Right atrium auricular region (tissue), 2 donors: ENCODE data around the gene DNAH2. TPM values are rescaled to one million over a fixed set of nuclear protein-coding genes. Genes with fewer than 3 reads are reported as not detected.
"Not testable (repeated sequence)": the region's sequence is repeated elsewhere in the genome, so short reads cannot be mapped to it uniquely, and the experiment has no call there.

Experiments used
- DNase-seq: peaks from one replicate; pipeline ENCODE4 v3.0.0-alpha.2; 2019; ENCODE audit warnings: low spot score
- H3K27ac ChIP-seq, 2 donors: fragments of 200-600 bp; sonication (generic); 1 replicate in 1 of 2; 2 replicates in 1 of 2; pipeline ENCODE4 v1.5.1; 2016 to 2019
- H3K27me3 ChIP-seq, 2 donors: fragments of 200-600 bp; sonication (generic); one replicate each; pipeline versions ENCODE4 v1.5.1 to v1.6.0; 2017 to 2019
- H3K36me3 ChIP-seq: fragments of 200-600 bp; sonication (generic); one replicate; pipeline ENCODE4 v1.5.1; 2016
- H3K4me1 ChIP-seq, 2 donors: fragments of 200-600 bp; sonication (generic); one replicate each; pipeline versions ENCODE4 v1.5.1 to v1.6.0; 2017 to 2019
- H3K4me3 ChIP-seq, 2 donors: fragments of 200-600 bp; sonication (generic); 1 replicate in 1 of 2; 2 replicates in 1 of 2; pipeline ENCODE4 v1.5.1; 2017 to 2019; ENCODE audit warnings: mild to moderate bottlenecking in 1 of 2, moderate library complexity in 1 of 2
- H3K9me3 ChIP-seq, 2 donors: fragments of 200-600 bp; sonication (generic); one replicate each; pipeline ENCODE4 v1.5.1; 2019
- total RNA-seq, 2 donors: library from RNA; depleted of rRNA; stranded (reverse); fragments of >200 nt; gene quantifications; one replicate each; pipeline ENCODE4 v1.1.0, GENCODE V29; 2016
- TF ChIP-seq, protein P1 (sequence below), 2 donors: fragments of 200-600 bp; sonication (generic); IDR thresholded peaks; one replicate each; pipeline ENCODE4 v1.5.1; 2019; ENCODE audit warnings: antibody characterized with exemption in 2 of 2

The DNAH2 gene
- total RNA-seq, 2 donors from 2014 or later, result 0.08 TPM; not detected in 1

DNA sequence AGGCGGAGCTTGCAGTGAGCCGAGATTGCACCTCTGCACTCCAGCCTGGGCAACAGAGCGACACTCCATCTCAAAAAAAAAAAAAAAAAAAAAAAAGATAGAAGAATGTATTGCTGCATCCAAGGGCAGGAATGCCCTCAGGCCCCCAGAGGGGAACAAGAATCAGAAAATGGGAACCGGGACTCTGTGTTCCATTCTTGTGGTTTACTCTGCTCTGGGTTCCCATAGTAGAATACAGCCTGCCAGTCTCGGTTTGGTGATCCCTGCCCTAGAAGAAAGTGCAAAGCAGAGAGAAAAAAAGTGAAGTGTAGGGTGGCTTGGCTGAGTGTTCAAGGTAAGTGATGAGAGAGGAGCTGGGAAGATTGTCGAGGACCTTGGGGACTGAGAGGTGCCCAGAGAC is 89.0 kb downstream of the DNAH2 start:
- Histone ChIP-seq H3K9me3 (no peaks in the 10 kb centered on the region), H3K4me3 (no peak overlapping the region), H3K36me3 (no peaks in the 10 kb centered on the region), H3K27ac (no peak overlapping the region), H3K27me3 (no peaks in the 10 kb centered on the region), H3K4me1 (no peaks in the 10 kb centered on the region)
- TF ChIP-seq, protein P1, sequence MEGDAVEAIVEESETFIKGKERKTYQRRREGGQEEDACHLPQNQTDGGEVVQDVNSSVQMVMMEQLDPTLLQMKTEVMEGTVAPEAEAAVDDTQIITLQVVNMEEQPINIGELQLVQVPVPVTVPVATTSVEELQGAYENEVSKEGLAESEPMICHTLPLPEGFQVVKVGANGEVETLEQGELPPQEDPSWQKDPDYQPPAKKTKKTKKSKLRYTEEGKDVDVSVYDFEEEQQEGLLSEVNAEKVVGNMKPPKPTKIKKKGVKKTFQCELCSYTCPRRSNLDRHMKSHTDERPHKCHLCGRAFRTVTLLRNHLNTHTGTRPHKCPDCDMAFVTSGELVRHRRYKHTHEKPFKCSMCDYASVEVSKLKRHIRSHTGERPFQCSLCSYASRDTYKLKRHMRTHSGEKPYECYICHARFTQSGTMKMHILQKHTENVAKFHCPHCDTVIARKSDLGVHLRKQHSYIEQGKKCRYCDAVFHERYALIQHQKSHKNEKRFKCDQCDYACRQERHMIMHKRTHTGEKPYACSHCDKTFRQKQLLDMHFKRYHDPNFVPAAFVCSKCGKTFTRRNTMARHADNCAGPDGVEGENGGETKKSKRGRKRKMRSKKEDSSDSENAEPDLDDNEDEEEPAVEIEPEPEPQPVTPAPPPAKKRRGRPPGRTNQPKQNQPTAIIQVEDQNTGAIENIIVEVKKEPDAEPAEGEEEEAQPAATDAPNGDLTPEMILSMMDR (IDR thresholded peaks at IDR 0.05), result no peak
- no peak for DNase-seq

DNA sequence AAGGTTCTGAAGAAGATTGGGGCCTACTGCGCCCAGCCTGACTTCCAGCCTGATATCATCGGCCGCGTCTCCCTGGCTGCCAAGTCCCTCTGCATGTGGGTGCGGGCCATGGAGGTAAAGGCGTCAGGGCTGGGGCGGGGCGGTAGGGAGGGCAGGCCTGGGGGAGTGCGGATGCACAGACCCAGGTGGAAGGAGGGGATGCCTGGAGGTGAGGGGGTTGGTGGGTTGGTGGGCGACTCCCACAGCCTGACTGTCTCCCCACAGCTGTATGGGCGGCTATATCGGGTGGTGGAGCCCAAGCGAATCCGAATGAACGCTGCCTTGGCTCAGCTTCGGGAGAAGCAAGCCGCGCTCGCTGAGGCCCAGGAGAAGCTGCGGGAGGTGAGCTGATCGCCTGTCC is 89.7 kb downstream of the DNAH2 start:
- DNase-seq, result no peak
- Histone ChIP-seq H3K27me3 (no peaks in the 10 kb centered on the region), H3K4me1 (no peaks in the 10 kb centered on the region), H3K27ac (no peak overlapping the region), H3K4me3 (no peak overlapping the region), H3K9me3 (no peaks in the 10 kb centered on the region), H3K36me3 (no peaks in the 10 kb centered on the region)
- TF ChIP-seq, protein P1 (IDR thresholded peaks at IDR 0.05), result no peak

DNA sequence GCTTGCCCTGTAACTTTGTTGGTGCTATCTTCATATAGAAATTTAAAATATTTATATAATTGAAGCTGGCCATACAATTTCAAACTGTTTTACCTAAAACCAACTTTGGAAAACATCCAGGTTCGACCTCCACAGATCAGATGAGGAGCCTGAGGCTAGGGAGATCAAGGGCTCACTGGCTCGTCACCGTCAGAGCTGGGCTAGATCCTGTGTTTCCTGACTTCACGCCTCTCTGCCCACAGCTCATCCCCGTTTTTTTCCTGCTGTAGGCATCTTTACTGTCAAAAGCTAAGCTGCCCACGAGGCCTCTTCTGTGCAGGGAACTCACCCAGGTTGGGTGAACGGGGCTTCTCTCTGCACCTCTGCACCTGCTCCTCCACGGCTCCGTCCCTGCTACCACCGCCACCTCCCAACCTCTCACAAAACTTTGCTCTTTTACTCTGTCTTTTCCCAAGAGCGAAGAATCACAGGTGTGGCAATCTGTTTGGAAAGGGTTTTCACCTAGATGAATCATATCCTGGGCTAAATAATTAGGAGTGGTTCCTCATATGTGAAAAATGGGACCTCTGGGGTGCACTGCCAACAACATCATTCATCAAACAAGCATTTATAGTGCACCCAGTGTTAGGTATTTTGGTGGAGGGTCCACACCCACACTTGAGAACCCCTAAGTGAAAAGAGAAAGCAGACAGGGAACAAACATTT is 91.7 kb downstream of the DNAH2 start:
- no peak for DNase-seq
- H3K27me3 ChIP-seq, result no peaks in the 10 kb centered on the region
- TF ChIP-seq, protein P1 (IDR thresholded peaks at IDR 0.05), result no peak

DNA sequence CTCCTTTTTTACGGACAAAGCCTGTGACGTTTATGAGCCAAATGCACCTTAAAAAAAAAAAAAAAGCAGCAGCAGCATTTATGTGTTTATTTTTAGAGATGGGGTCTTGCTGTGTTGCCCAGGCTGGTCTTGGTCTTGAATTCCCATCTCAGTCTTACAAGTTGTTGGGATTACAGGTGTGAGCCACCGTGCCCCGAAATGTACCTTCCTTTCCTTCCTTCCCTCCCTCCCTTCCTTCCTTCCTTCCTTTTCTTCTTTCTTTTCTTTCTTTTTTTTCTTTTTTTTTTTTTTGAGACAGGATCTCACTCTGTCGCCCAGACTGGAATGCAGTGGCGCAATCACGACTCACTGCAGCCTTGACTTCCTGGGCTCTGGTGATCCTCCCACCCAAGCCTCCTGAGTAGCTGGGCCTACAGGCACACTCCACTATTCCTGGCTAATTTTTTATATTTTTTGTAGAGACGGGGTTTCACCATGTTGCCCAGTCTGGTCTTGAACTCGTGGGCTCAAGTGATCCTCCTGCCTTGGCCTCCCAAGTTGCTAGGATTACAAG is 92.3 kb downstream of the DNAH2 start:
- not testable (repeated sequence) for DNase-seq, H3K4me1 ChIP-seq, H3K27ac ChIP-seq, H3K4me3 ChIP-seq, H3K9me3 ChIP-seq, H3K36me3 ChIP-seq, H3K27me3 ChIP-seq

More for the DNA sequence above, 91.7 kb downstream of the DNAH2 start:
- no peaks in the 10 kb centered on the region for H3K36me3 ChIP-seq
- no peaks in the 10 kb centered on the region for H3K9me3 ChIP-seq
- H3K4me3 ChIP-seq, result no peak overlapping the region
- no peak overlapping the region for H3K27ac ChIP-seq
- H3K4me1 ChIP-seq, result no peaks in the 10 kb centered on the region

- no peak overlapping the region for H3K4me3 ChIP-seq
- H3K36me3 ChIP-seq, result no peaks in the 10 kb centered on the region
- H3K27ac ChIP-seq, result no peak overlapping the region
- TF ChIP-seq, protein P1 (IDR thresholded peaks at IDR 0.05), result no peak
- no peaks in the 10 kb centered on the region for H3K27me3 ChIP-seq
- no peaks in the 10 kb centered on the region for H3K9me3 ChIP-seq
- no peak for DNase-seq
- H3K4me1 ChIP-seq, result no peaks in the 10 kb centered on the region
These were observed 93.7 kb downstream of the DNAH2 start for GRCh38 chr17:7811251-7811650.

GRCh38 chr17:7814969-7815368 is 97.4 kb downstream of the DNAH2 start:
- Histone ChIP-seq H3K4me1 (no peaks in the 10 kb centered on the region), H3K27ac (no peak overlapping the region), H3K36me3 (no peaks in the 10 kb centered on the region), H3K9me3 (no peaks in the 10 kb centered on the region), H3K27me3 (no peaks in the 10 kb centered on the region), H3K4me3 (no peak overlapping the region)
- TF ChIP-seq, protein P1 (IDR thresholded peaks at IDR 0.05), result no peak
- DNase-seq, result no peak
